Ureter (tissue), 1 donor: ENCODE results near the gene HES3. TPM values are rescaled to one million over a fixed set of nuclear protein-coding genes. Genes with fewer than 3 reads are reported as not detected.

Experiments used
- DNase-seq: peaks from one replicate; pipeline ENCODE4 v3.0.0-alpha.2; 2020; ENCODE audit warnings: low spot score
- total RNA-seq: library from RNA; stranded (reverse); gene quantifications from one replicate; pipeline ENCODE4 v1.2.4, GENCODE V29; 2023
- donor health status: DM: yes; HTN: yes; CAD: no.

Gene HES3
- total RNA-seq, 1 donor from 2014 or later = not detected

DNA sequence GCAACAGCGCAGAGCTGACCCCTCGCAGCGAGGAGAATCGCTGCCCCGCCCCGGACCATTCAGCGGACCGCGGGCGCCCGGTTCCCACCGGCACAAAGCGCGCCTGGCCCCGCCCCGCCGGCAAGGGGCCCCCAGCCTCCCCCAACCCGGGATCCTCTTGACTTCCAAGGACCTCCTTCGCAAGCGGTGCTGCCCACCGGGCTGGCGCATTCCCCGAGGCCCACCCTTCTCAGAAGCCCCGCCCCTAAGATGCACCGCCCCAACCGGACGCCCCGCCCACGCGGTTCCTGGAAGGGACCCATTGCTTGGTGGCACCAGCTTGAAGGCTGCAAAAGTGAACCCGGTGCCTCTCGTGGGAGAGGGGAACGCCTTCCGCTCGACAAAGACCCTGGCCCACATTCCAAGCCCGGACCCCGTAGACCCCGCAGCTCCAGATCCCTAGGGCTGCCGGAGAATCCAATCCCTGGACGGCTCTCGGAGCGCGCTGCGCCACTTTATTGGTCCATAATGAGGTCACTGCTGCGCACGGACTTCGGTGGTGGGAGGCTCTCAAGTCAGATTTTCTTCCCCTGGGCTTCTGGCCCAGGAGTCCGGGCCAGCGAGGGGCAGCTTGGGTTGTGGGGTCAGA, 2.0 kb downstream of the HES3 start:
- DNase-seq = no peak

DNA sequence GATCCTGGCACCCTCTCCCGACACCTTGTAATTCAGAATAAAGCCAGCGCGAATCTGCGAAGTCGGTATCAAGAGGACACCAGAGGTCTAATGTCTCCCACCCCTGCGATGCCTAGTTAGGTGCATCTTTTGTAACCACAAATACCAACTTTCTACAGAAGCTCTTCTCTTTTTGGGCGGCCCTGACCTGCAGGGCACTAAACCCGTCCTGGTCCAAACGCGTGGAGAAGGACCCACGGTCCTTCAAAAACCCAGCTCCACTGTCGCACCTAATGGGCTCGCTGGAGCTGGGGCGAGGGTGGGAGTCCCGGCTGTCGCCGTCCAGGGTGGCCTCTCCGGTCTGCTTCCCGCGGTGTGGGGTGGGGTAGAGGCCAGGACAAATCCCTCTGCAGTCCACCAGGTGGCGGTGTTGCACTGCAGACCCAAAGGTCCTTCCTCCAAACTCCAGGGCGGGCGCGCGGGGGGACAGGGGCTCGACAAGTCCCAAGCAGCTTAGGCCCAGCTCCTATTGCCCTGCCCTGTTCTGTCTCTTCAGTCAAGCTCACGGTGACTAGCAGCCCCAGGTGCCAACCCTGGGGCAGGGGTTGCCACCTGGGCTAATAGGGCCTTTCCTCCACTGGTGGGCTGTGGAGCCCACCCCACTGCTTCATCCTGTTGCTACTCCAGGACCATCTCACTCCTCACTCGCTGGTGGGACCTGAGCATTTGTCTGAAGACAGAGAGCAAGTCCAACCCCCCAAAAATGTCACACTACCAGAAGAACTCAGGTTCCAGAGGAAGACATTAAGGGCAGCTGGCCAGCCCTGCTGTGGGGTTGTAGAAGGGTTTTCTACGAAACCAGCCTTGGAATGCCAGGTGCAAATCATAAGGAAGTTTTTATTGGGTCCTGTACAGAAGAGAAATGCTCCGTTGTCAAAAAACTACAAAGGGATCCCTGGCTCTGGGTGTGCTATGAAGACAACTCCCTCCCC, 2.8 kb downstream of the HES3 start:
- peak; percentile 87 for DNase-seq

DNA sequence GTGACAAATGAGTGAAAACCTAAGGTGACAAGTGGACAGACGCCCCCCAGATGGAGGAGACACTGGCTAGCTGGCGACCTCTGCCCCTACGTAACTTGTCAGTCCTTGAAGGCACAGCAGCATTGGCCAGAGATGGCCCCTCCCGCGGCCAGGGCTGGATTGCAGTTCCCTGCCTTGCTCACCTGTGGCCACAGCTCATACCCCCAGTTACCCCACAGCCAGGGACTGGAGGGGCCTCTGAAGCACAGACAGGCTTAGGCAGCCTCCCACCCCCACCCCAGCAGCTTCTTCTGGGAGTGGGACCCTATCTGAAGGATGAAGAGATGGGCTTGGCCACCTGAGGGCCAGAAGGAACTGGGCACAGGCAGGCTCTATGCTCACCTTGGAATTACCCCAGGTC, 3.7 kb downstream of the HES3 start:
- DNase-seq = no peak

GRCh38 chr1:6248161-6248776, 4.3 kb downstream of the HES3 start:
- no peak for DNase-seq

GRCh38 chr1:6248932-6249738, 5.2 kb downstream of the HES3 start:
- DNase-seq = no peak

- DNase-seq = no peak
Measured at GRCh38 chr1:6249739-6250689, 6.0 kb downstream of the HES3 start.

- DNase-seq = no peak
Measured at GRCh38 chr1:6251233-6251632, 7.3 kb downstream of the HES3 start.

DNA sequence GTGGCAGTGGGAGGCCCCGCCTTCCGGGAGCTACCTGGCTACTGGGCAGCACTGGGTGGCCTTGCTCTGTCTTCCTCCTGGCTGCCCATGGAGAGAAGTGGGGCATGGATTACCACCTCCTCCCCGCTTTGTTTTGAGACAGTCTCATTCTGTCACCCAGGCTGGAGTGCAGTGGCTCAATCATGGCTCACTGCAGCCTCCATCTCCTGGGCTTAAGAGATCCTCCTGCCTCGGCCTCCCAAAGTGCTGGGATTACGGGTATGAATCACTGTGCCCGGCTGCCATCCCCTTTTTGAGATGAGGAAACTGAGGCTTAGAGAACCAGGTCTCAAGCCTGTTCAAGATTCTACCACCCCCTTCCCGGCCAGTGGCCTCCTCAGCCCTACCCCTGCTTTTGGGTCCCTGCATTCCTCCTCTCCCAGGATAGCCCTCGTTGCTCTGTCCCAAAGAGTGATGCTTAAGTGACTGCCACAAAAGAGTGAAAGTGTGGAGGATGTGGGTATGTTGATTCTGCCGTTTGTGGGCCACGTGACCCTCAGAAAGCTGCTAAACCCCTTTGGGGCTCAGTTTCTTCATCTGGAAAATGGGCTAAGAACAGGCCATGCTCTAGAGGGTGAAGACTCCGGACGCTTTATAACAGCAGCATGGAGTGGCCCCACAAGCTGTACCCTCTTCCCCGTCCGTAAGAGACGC, 7.8 kb downstream of the HES3 start:
- no peak for DNase-seq

DNA sequence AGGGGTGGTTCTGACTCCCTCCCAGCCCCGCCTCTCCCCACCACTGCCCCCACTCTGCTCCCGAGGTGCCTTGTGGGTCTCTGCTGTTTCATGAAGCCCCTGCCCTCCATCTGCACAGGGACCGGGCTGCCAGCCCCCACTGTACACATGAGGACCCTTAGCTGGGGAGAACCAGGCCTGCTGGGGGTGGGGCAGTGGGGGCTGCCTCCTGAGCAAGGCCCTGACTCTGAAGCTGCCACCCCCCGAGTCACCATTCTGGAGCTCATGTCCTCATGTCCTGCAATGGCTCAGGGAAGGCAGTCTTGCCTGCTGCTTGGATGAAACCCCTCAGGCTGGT, 8.4 kb downstream of the HES3 start:
- no peak for DNase-seq

DNA sequence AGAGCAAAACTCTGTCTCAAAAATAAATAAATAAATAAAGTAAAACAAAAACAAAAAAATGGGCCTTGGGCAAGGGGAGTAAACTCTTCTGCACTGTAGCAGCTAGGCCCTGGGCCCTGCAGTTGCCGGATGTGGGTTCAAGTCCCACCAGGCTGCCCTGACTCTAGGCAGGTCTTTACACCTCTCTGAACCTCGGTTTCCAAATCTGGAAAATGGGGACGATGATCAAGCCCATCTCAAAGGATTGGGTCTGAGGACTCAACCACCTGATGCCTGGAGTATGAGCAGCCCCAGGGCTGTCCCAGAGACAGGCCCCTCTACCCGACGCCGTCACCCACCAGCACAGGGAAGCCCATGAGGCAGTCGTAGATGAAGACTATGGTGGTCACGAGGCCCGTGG, 9.4 kb downstream of the HES3 start:
- DNase-seq = no peak

GRCh38 chr1:6254691-6255090, 10.7 kb downstream of the HES3 start:
- no peak for DNase-seq

DNA sequence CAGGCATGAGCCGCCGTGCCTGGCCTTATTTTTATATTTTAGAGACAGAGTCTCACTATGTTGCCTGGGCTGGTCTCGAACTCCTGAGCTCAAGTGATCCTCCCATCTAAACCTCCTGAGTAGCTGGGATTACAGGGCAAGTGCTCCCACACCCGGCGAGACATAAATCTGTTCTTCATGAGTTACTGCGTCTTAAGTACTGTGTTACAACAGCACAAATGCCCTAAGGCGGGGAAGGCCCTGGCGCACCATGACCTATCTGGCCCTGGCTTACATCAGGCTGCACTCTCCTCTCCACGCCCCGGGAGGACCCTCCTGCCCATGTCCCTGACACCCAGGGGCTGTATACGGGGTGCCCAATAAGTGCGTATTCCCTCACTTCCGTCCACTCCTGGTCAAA, 12.7 kb downstream of the HES3 start:
- no peak for DNase-seq

DNA sequence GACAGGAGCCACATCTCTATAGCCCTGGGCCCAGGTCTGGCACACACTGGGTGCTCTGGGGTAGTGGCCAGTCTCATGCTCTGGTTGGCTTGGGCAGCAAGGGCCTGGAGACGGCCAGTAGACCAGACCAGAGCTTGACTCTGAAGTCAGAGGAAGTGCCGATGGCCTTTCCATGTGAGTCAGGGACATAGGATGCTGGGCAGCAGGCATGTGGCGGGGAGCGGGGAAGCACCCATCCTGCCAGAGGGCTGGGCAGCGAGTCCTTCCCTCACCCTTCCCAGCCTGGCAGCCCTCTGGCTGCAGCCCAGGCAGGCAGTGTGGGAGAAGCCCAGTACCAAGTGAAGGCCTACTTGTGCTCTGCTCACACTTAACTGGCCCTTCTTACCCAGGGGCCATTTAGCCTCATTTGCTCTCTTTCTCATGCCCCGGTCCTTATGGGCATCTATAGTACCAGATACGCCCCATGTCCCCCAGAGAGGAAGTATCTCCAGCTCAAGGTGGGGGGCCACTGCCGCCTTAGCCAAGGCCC, 13.6 kb downstream of the HES3 start:
- DNase-seq = no peak

DNA sequence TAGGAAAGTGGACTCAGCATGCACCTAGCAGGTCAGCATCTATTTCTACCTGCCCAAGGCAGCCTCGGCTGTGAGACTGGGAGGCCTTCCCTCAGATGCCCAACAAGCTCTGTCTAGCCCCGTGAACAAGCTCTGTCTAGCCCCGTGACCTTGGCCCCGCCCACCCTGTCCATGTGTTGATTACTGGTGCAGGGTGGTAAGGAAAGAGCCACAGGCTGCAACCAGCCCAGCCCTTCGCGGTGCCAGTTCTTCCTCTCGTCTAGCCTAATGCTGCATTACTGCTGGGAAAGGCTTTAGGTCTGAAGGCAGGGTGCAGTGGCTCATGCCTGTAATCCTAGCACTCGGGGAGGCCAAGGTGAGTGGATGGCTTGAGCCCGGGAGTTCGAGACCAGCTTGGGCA, 14.7 kb downstream of the HES3 start:
- DNase-seq = no peak

- peak; percentile 82 for DNase-seq
Measured at GRCh38 chr1:6259491-6260362, 15.7 kb downstream of the HES3 start.

DNA sequence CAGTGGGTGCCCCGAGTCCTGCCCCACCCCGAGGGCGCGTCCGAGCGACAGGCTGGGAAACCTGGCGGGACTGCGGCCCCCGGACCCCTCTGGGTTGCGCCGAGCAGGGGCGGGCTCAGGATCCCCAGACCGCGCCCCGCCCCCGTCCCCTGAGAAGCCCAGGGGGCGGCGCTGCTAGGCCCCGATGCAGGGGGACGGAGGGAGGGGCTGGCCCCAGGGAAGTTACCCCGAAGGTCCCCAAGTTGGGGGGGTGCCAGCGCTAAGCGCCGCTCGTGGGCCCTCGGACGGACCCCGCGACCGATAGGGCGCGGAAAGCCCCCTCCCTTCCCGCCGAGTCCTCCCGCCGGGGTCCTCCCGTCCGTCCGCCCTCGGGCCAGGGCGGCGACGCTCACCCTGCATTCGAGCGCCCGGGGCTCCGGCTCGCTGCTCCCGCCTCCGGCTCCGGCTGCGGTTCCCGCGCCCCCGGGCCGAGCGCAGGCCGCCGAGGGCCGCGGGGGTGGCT, 16.5 kb downstream of the HES3 start:
- DNase-seq = no peak

GRCh38 chr1:6260961-6261614, 17.1 kb downstream of the HES3 start, which contains the start of gene GPR153:
Gene GPR153 (minus strand): TSS chr1:6261098. CDS start chr1:6254905, 6,193 bp downstream.
- no peak for DNase-seq

DNA sequence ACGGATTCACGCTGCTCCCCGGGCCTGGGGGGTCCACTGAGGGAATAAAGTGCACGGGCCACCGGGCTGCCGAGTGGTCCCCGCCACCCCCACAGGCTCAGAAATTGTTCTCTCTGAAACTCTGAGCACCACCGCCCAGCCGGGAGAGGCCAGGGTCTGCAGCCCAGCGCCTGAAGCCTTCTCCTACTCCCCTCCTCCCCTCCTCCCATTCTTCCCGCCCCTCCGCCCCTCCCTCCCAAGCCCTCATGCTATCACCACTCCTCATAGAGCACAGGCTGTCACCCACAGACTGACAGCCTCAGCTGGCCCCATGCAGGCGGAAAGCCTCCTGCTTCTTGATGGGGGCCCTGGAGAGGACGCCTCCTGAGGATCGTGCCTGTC, 17.6 kb downstream of the HES3 start:
- DNase-seq = no peak
